Stomach (tissue), 9 donors: ENCODE results near the gene TLR9. TPM values are rescaled to one million over a fixed set of nuclear protein-coding genes. Genes with fewer than 3 reads are reported as not detected.
A peak's percentile ranks its signal among the peaks of the same experiment; 100 is the strongest.

Experiments used
- DNase-seq, 2 donors: peaks; one replicate each; pipeline versions ENCODE4 v3.0.0 to v3.0.0-alpha.2; 2013 to 2019
- H3K27ac ChIP-seq, 5 donors: fragments of 200-600 bp in 4 of 5; sonication (generic) in 4 of 5; one replicate each; pipeline ENCODE4 v1.5.1; 2013 to 2019; ENCODE audit warnings: mild to moderate bottlenecking in 1 of 5, moderate library complexity in 1 of 5
- H3K27me3 ChIP-seq, 3 donors: fragments of 200-600 bp; sonication (generic); one replicate each; pipeline ENCODE4 v1.5.1; 2017 to 2019; ENCODE audit warnings: mixed run types in 1 of 3
- H3K36me3 ChIP-seq, 4 donors: fragments of 200-600 bp; sonication (generic); 1 replicate in 3 of 4; 2 replicates in 1 of 4; pipeline ENCODE4 v1.5.1; 2016 to 2019
- H3K4me1 ChIP-seq, 4 donors: fragments of 200-600 bp; sonication (generic); one replicate each; pipeline ENCODE4 v1.5.1; 2016 to 2019
- H3K4me3 ChIP-seq, 4 donors: fragments of 200-600 bp; sonication (generic) in 3 of 4; one replicate each; pipeline ENCODE4 v1.5.1; 2016 to 2019; ENCODE audit warnings: mild to moderate bottlenecking in 1 of 4
- H3K9me3 ChIP-seq, 4 donors: fragments of 200-600 bp; sonication (generic); one replicate each; pipeline ENCODE4 v1.5.1; 2016 to 2019
- EP300 ChIP-seq: sonication (generic); formaldehyde crosslinking; IDR thresholded peaks from one replicate; pipeline ENCODE4 v1.6.1; 2017; ENCODE audit warnings: antibody characterized with exemption
- POLR2A ChIP-seq, 4 donors: fragments of 450-650 bp; IDR thresholded peaks; one replicate each; pipeline ENCODE4 v1.6.1; 2016; ENCODE audit warnings: antibody characterized with exemption in 4 of 4, control low read depth in 2 of 4, mild to moderate bottlenecking in 1 of 4, moderate library complexity in 1 of 4
- POLR2AphosphoS5 ChIP-seq, 3 donors: sonication (generic); formaldehyde crosslinking; IDR thresholded peaks; one replicate each; pipeline ENCODE4 v1.6.1; 2016; ENCODE audit warnings: antibody characterized with exemption in 3 of 3
- WGBS, 5 donors: extraction: QIAGEN DNeasy Blood & Tissue Kit in 3 of 5; methylation state at CpG; one replicate each; pipeline versions ENCODE4 v1.1.5 to v1.1.7; 2013 to 2018; 5-methylcytosine and 5-hydroxymethylcytosine counted together
- intact Hi-C: fragments of 100-400 bp; cut with DNase I; formaldehyde crosslinking; loops from one replicate; pipeline ENCODE4 v1.15.1; 2023; ENCODE audit warnings: low total_unique reads
- polyA plus RNA-seq, 3 donors: library from polyadenylated mRNA; stranded (reverse); fragments of 200-250 nt; gene quantifications; one replicate each; pipeline ENCODE4 v1.2.3, GENCODE V29; 2013
- total RNA-seq, 5 donors: library from RNA; depleted of rRNA; stranded (reverse); fragments of >200 nt; gene quantifications; one replicate each; pipeline versions ENCODE4 v1.1.0 to v1.2.3, GENCODE V29; 2014 to 2016
- TF ChIP-seq, protein P1 (sequence below), 7 experiments: fragments of 450-650 bp in 4 of 7; fragments of 200-600 bp in 3 of 7; sonication (generic) in 3 of 7; IDR thresholded peaks; one replicate each; pipeline ENCODE4 v1.5.1; 2016 to 2019; ENCODE audit warnings: antibody characterized with exemption in 7 of 7, control low read depth in 2 of 7, mild to moderate bottlenecking in 1 of 7
- donor health status: healthy with polysubstance abuse.
- donor health status: Bipolar disorder and iron deficiency.
- donor health status: healthy.

Gene TLR9
- total and polyA plus RNA-seq, 8 donors, result 0.18 TPM; not detected in 7

- peaks cover 94 to 100% (median 100%) of the 10 kb centered on the region in 4 donors for H3K36me3 ChIP-seq
Measured at GRCh38 chr3:52210037-52210436, 15.4 kb downstream of the TLR9 start.

DNA sequence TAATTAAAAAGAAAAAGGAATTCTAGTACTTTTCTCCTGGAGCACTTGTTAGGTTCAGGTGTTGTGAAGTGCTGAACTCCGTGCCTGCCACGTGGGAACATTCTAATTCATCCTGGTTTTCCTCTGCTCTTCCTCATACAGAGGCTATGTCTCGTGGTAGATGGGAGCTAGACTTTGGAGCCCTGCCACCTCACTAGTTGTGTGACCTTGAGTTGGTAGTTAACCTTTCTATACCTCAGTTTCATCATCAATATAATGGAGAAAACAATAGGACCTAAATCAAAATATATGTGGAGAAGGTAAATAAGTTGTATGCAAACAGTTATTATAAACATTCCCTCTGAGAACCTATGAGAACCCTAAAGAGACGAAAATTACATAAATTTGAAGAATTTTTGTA lies 16.9 kb downstream of the TLR9 start:
- WGBS, 5 donors, result 81 to 92% (median 89%) methylated on average over 4 of the region's 4 CpGs
- TF ChIP-seq POLR2AphosphoS5 (IDR thresholded peaks at IDR 0.05), result no peak
- TF ChIP-seq, protein P1, sequence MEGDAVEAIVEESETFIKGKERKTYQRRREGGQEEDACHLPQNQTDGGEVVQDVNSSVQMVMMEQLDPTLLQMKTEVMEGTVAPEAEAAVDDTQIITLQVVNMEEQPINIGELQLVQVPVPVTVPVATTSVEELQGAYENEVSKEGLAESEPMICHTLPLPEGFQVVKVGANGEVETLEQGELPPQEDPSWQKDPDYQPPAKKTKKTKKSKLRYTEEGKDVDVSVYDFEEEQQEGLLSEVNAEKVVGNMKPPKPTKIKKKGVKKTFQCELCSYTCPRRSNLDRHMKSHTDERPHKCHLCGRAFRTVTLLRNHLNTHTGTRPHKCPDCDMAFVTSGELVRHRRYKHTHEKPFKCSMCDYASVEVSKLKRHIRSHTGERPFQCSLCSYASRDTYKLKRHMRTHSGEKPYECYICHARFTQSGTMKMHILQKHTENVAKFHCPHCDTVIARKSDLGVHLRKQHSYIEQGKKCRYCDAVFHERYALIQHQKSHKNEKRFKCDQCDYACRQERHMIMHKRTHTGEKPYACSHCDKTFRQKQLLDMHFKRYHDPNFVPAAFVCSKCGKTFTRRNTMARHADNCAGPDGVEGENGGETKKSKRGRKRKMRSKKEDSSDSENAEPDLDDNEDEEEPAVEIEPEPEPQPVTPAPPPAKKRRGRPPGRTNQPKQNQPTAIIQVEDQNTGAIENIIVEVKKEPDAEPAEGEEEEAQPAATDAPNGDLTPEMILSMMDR (IDR thresholded peaks at IDR 0.05), result no peak
- TF ChIP-seq EP300, result no peak
- TF ChIP-seq POLR2A (IDR thresholded peaks at IDR 0.05), result no peak
- H3K27me3 ChIP-seq, result no peaks in the 10 kb centered on the region
- no peaks in the 10 kb centered on the region for H3K9me3 ChIP-seq
- peaks cover 91 to 100% (median 100%) of the 10 kb centered on the region in 4 donors for H3K36me3 ChIP-seq
- H3K4me1 ChIP-seq, result peaks cover 7 to 52% (median 15%) of the 10 kb centered on the region in 4 donors
- H3K27ac ChIP-seq, result no peak overlapping the region
- no peak for DNase-seq
- intact Hi-C loops, result no loop called here
- no peak overlapping the region for H3K4me3 ChIP-seq

More at GRCh38 chr3:52210037-52210436, 15.4 kb downstream of the TLR9 start:
- H3K4me1 ChIP-seq, result peaks cover 0 to 38% (median 7%) of the 10 kb centered on the region in 4 donors
- DNase-seq, result no peak
- intact Hi-C loops, result no loop called here
- no peaks in the 10 kb centered on the region for H3K9me3 ChIP-seq
- peak overlapping the region in 3 of 5 donors; percentile 35 to 60 (median 54) for H3K27ac ChIP-seq
- H3K4me3 ChIP-seq, result no peak overlapping the region
- no peaks in the 10 kb centered on the region for H3K27me3 ChIP-seq
- TF ChIP-seq EP300, result no peak
- TF ChIP-seq POLR2A (IDR thresholded peaks at IDR 0.05), result no peak
- TF ChIP-seq POLR2AphosphoS5 (IDR thresholded peaks at IDR 0.05), result no peak
- TF ChIP-seq, protein P1 (IDR thresholded peaks at IDR 0.05), result no peak

- Histone ChIP-seq H3K4me3 (no peak overlapping the region), H3K9me3 (no peaks in the 10 kb centered on the region), H3K27ac (no peak overlapping the region), H3K27me3 (no peaks in the 10 kb centered on the region), H3K36me3 (peaks cover 78 to 98% (median 96%) of the 10 kb centered on the region in 4 donors), H3K4me1 (peaks cover 7 to 58% (median 22%) of the 10 kb centered on the region in 4 donors)
- intact Hi-C loops, result no loop called here
- TF ChIP-seq EP300 (no peak), POLR2AphosphoS5 (IDR thresholded peaks at IDR 0.05) (no peak), POLR2A (IDR thresholded peaks at IDR 0.05) (no peak)
- TF ChIP-seq, protein P1 (IDR thresholded peaks at IDR 0.05), result no peak
- 80 to 89% (median 87%) methylated on average over 6 of the region's 6 CpGs for WGBS, 5 donors
- DNase-seq, result no peak
Measured at GRCh38 chr3:52205727-52206372, 19.6 kb downstream of the TLR9 start.

DNA sequence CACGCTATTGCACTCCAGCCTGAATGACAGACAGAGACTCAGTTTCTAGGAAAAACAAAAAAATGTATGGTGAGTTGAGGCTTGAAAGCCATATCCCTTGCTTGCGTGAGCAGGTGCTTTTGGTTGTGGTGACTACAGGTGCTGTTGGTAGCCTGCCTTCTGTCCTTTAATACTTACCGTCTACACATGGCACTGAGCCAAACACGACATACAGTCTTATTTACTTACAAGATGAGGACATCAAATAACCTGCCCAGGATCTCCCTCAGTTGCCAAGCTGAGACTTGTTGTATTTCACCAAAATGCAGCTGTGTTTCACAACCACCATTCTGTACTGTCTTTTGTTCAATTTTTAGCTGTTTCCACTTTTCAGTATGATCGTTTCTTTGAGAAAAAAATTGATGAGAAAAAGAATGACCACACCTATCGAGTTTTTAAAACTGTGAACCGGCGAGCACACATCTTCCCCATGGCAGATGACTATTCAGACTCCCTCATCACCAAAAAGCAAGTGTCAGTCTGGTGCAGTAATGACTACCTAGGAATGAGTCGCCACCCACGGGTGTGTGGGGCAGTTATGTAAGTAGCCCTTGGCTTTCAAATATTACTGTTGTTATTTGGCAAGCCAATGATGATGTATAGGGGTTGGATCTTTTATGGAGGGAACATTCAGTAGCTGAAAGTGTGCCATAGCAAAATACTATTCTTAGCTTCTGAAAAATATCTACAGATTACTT lies 20.9 kb downstream of the TLR9 start:
- no peaks in the 10 kb centered on the region for H3K9me3 ChIP-seq
- H3K4me3 ChIP-seq, result peak overlapping the region in 1 of 4 donors; percentile 13
- peaks cover 67 to 95% (median 90%) of the 10 kb centered on the region in 4 donors for H3K36me3 ChIP-seq
- H3K4me1 ChIP-seq, result peaks cover 15 to 58% (median 28%) of the 10 kb centered on the region in 4 donors
- intact Hi-C loops, result no loop called here
- peak; percentile 61 to 70 for DNase-seq
- H3K27ac ChIP-seq, result peak overlapping the region in 1 of 5 donors; percentile 1
- H3K27me3 ChIP-seq, result no peaks in the 10 kb centered on the region
- 59 to 70% (median 59%) methylated on average over 10 of the region's 10 CpGs for WGBS, 5 donors
- no peak for TF ChIP-seq EP300
- TF ChIP-seq POLR2A (IDR thresholded peaks at IDR 0.05), result no peak
- TF ChIP-seq, protein P1 (IDR thresholded peaks at IDR 0.05), result no peak
